Fibroblast of pulmonary artery (primary cell): ENCODE results near the gene DUSP14.

Source experiments
- DNase-seq: peaks from one replicate; pipeline ENCODE4 v3.0.0-alpha.2; 2010; ENCODE audit warnings: low read depth
- H3K4me3 ChIP-seq: replicated peaks from 2 replicates; pipeline ENCODE4 v1.5.1; 2011; ENCODE audit warnings: low read depth, mild to moderate bottlenecking, control low read depth, low read length, moderate library complexity
- TF ChIP-seq, protein P1 (sequence below): IDR thresholded peaks from 2 replicates; pipeline ENCODE4 v1.5.1; 2011; ENCODE audit warnings: mild to moderate bottlenecking, control low read depth, low read length, inconsistent platforms; ENCODE audit errors: missing control alignments

The DUSP14 gene

DNA sequence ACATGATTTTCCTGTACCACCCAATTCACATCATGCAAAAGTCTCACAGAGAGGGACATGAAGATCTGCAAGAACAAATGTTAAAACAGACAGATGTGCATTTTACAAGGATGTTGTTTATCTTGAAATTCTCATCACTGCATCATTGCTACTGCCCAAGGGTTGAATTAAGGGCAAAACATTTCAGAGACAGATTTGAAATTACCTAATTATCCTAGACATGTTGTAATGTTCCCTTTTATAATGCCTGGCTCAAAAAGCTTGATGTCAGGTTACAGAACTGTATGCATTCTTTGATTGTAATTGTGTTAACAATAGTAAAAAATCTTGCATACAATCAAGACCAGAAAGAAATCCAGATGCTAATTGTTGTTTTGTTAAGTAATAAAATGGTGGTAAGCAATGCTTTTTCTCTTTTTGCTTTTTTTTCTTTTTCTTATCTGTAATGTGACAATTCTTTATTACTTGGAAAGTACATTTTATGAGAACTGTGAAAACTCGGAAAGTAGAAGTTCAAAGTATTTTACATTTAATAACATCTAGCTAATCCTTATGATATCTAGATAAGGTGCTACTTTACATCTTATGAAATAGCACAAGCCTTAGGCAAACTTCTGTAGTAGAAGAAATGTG is 3.6 kb upstream of the DUSP14 start:
- no peak for DNase-seq
- no peak overlapping the region for H3K4me3 ChIP-seq
- TF ChIP-seq, protein P1, sequence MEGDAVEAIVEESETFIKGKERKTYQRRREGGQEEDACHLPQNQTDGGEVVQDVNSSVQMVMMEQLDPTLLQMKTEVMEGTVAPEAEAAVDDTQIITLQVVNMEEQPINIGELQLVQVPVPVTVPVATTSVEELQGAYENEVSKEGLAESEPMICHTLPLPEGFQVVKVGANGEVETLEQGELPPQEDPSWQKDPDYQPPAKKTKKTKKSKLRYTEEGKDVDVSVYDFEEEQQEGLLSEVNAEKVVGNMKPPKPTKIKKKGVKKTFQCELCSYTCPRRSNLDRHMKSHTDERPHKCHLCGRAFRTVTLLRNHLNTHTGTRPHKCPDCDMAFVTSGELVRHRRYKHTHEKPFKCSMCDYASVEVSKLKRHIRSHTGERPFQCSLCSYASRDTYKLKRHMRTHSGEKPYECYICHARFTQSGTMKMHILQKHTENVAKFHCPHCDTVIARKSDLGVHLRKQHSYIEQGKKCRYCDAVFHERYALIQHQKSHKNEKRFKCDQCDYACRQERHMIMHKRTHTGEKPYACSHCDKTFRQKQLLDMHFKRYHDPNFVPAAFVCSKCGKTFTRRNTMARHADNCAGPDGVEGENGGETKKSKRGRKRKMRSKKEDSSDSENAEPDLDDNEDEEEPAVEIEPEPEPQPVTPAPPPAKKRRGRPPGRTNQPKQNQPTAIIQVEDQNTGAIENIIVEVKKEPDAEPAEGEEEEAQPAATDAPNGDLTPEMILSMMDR: no peak

DNA sequence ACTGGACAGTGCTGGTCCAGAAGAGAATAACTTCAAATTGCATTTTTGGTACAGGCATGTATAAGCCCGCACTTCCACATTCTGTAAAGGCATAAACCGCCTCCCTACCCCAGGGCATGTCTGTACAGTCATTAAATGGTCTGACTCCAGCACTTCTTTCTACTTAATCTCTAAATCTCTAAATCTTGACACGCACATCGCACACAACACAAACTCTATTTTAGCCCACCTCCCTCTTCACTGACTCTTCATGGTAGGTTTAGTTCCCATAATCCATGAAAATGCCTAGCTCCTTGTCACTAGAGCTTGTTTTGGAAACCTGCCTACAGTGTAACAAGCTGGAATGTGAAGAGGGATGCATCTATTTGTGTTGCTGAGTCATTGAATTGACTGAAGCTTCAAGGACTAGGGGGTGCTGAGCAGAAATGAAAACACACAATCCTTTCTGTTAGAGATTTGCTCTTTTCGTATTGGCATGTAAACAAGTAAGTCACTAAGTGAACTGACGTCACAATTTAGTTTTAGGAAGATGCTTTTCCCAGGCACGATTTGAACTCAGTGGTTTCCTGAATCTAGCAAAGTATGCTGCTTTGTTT is 1.6 kb upstream of the DUSP14 start:
- DNase-seq: peak; percentile 96
- TF ChIP-seq, protein P1: no peak
- H3K4me3 ChIP-seq: peak overlapping the region; percentile 77

DNA sequence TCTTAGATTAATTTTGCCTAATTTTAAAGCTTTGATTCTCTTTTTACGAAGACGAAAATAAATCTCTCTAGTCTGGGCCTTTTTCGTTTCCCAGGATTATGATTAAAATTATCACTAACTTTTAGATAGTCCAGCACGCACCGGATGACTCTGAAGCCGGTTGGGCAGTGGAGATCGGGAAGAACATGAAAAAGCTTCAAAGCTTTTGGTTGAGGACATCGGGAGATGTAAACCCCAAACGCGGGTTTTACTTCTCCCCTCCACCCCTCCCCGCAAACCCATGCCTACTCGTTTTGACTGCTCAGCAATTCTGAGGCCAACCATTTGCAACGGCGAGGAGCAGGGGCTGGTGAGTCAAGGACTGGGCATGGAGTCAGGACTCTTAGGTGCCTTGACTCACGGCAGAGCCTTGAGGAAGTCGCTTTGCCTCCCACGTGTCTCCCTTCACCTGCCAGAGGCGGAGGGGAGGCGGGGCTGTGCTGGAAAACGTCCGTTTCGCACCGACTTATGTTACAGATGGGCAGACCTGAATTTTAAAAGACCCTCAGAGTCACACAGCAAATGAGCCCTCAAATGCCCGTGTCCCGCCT is 989 bp upstream of the DUSP14 start:
- H3K4me3 ChIP-seq: peak overlapping the region; percentile 77
- TF ChIP-seq, protein P1: no peak
- DNase-seq: peak; percentile 90

DNA sequence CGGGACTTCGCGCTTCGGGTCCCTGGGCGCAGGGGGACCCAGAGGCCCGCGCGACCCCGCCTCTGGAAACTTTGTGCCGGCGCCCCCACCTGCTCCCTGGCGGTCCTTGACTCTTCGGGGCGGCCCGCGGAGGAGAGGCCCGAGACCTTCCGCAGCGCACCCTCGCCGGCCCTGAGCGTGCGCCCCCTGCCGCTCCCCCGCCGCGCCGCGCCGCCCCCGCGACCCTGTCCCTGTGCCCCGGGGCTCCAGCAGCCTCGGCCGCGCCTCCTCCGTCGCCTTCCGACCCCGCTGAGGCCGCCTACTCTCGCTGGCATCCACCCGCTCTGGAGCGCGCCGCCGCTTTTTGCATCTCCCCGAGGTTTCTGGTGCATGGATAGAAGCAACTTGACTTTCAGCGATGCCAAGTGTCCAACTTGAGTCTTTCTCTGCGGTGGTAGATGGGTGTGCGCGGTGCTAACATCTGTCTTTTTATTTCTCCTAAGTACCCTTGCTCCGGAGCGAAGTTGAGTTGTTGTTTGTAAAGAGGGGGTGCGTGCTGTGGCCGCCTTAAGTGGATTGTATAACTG is 414 bp downstream of the DUSP14 start:
- DNase-seq: peak; percentile 57
- peak overlapping the region; percentile 65 for H3K4me3 ChIP-seq

DNA sequence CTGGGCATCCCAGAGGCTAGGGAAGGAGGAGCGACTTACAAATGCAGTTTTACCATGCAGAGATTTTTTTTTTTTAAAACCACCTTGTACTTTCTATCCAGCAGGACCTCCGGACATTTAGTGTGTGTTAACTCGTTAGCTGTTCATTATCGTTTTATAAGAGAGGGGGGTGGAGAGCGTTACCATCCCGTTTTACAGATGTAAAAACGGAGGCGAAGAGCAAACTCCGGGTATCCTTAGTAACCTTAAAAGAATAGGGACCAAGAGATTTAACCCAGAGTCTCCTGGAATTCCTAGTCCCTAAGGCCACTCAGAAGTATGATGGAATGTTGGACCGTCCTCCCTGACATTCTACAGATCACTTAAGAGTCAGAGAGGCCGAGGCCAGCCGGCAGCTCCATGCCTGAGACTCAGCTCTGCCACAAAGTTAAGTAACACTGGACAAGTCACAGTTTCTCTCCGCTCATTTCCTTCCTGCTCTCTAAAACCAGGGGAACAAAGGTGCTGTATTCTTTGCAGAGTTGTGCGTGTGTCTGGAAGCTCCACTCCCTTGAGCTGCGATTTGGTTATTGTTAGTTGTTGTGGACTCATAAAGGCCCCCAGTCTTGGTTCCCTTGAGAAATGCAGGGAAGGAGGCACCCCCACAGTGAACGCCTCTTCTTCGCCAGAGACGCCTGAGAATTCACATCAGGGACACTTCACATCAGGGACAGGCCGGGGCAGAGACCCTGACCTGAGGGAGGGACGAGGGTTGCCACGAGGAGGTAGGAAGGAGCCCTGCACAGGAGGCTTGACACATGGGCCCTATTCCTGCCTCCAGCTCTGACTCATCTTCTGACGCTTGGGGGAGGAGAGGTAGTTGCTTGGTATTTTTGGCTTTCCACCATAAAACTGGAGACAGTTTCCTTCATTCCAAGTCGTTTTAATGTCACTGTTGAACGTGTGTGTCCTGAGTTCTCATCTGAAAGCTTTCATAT is 1.2 kb downstream of the DUSP14 start:
- TF ChIP-seq, protein P1: no peak
- peak overlapping the region; percentile 65 for H3K4me3 ChIP-seq
- DNase-seq: peak; percentile 88

More for the DNA sequence above, 414 bp downstream of the DUSP14 start:
- TF ChIP-seq, protein P1: no peak

DNA sequence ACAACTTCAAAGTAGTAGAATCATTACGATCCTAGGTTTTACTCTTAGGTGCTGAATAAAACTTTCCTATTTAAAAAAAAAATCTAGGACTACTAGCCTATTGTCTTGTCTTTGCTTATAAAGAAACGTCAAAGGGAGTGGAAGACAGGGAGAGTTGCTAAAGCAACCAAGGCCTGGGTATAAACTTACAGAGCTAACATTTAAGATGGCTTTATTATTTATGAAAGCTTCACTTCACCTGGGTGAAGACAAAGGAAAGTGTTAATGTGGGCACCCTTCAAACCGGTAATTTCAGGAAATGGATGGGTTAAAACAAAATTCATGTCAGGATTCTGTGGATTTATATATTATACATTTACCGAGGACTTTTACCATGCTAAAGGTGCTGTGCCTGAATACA is 2.5 kb downstream of the DUSP14 start:
- H3K4me3 ChIP-seq: peak overlapping the region; percentile 65
- TF ChIP-seq, protein P1: no peak
- DNase-seq: no peak
